Measurements from ENCODE around the gene ZNG1C.
"Not testable (repeated sequence)": the region's sequence is repeated elsewhere in the genome, so short reads cannot be mapped to it uniquely, and the experiment has no call there.

DNA sequence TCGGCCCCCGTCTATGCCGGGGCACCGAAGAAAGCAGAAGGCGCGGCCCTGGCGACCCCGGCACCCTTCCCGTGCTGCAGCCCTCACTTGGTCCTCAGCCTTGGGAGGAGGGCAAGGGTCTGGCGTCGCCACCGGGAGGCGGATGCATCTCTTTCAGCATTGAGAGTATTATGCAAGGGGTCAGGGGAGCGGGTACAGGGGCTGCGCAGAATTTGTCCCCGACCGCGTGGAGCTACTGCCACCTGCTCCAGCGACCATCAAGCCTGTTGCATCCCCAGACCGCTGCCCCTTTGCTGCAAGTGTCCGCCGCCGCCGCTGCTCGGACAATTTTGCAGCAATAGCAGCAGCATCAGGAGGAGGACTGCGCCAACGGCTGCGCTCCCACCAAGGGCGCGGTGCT is 62.0 kb downstream of the ZNG1C start:
- TF ChIP-seq CTCF, POLR2A (IDR thresholded peaks at IDR 0.05): not testable (repeated sequence)
